Measurements from ENCODE around the gene CD164.
A peak's percentile ranks its signal among the peaks of the same experiment; 100 is the strongest.

CD164 gene

DNA sequence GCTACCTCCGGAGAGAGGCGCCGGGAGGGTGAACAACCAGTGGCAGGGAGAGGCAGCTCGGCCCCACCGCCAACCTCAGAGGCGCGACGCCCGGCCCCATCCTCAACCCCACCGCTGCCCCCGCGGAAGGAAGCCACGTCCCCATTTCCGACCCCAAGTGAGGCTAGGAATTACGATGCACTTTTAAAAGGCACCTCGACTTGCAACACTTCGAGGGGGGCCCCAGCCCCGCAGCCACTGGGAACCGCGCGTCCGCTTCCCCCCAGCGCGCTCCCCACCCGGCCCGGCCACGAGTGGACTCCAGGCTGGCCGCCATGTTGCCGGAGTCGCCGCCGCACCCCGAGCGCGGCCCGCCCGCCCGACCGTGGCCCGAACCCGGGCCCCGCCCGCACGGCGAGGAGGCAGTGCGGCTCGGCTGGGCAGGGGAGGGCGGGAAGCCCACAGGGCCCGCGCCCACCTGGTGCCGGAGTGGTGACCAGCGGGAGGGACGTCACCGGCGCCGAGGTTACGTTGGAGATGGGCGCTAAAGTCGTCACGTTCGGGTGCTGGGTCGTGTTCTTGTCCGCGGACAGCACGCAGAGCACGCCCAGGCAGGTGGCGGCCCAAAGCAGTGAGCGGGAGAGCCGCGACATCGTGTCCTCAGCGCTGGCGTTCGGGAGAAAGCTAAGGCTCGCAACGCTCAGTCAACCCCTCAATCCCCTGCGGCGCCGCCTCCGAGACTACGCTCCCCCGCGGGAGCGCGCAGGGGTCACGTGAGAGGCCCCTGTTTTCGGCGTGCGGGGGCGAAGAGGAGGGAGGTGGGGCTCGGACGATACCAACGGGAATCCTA is at the start of gene CD164:
TSS of gene CD164 (minus strand) at position 721 of the 829 bp plus-strand sequence. CDS start at position 632, 89 bp downstream.
- peak; percentile 92 for DNase-seq

DNA sequence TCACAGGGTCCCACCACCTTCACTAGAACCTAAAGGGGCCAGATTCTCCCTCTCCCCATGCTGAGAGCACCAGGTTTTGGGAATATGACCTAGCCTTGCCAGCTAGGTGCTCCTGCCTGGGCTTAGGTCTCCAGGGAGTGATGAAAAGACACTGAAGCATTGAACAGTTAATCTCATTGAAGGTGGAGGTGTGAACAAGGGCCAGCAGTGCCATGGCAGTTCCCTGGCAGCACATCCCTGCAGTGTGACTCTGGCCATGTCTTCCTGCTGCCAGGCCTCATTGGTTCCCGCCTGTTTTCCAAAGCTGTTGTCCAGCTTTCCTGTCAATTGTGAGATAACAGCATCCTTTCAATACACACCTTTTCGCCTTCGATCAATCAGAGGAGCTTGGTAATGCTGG is 47.2 kb upstream of the CD164 start:
- no peak for DNase-seq

DNA sequence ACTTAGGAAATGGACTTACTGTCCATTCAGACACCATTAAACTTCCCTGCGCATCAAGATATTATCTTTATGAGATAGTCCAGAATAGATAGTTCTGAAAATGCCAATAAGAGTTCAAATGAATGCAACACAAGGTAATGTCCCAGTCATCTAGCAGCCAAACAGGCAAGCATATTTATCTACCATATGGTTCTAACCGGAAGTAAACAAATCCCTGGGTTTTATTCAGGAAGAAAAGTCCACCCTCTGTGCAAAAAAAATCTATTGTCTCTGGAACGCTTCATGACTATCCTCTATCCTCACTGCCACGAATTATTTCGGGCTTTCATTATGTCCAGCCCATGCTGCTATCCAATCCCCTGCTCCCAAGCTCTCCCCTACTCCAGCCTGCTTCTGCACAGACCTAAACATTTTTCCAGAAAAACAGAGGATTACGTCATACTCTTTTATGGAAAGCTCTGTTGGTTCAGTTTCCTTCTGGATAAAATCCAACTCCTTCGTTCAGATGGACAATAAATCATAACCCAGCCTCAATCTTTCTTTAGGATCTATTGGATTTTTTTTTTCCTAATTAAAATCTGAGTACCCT is 46.7 kb upstream of the CD164 start:
- DNase-seq: no peak

DNA sequence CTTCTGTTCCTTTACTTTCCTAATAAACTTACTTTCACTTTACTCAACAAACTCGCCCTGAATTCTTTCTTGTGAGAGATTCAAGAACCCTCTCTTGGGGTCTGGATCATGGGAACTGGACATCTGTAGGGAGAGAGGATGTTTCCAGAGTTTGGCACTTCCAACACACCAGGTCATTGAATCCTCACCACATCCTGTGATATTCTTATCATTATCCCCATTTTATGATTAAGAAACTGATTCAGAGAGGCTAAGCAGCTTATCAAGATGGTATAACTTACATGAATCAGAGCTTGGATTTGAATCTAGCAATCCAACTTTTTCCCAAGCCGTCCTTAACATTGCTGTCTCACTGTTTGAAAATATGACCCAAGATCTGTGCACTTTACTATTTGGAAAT is 42.7 kb upstream of the CD164 start:
- no peak for DNase-seq

DNA sequence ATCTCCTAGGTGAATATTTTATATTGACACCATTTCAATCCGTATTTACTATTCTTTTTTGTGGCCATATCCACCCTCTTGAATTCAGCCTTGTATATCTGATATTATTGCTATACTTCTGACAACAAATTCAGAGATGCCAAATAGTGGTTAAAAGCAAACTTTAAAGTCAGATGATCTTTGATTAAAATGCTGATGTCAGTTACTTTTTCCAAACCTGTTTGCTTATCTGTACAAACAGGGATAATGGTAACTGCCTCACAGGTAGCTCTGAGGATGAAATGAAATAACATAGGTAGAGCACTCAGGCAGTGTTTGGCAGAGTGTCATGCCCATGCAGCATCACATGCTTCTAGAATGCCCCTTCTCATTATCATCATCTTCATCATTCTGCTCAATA is 38.9 kb upstream of the CD164 start:
- DNase-seq: no peak

DNA sequence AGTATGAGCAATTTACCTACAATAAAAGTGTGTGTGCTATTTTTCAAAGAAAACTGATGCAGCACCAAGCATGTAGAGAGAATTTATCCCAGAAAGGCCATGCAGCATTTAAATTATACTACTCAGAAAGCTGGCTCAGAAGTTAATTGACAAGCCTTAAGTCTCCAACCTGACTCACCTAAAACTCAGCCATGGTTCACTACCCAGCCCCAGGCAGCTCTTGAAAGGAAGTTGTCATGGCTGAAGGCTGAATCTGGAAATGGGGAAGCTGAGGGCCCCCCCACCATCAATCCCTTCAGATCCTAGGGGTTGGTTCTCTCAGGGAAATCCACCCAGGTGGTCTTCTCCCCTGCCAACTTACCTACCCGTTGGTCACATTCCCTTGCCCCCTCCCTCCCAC is 38.5 kb upstream of the CD164 start:
- no peak for DNase-seq

DNA sequence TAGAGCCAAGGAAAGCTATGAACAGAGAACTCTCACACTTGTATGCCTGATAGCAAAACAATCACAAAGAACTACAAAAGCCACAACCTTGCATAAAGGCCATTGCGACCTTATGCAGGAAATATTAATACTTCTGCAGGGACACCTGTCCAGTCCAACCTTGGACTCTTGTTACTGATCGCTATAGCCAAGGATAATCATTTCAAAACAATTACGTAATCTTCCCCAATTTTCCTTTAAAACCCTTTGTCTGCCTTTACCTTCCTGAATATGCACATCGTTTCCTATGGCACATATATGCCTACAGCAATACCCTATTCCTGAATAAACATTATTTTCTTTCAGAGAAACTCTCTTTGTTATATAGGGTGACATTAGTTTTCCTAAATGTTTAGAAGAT is 35.4 kb upstream of the CD164 start:
- DNase-seq: no peak

DNA sequence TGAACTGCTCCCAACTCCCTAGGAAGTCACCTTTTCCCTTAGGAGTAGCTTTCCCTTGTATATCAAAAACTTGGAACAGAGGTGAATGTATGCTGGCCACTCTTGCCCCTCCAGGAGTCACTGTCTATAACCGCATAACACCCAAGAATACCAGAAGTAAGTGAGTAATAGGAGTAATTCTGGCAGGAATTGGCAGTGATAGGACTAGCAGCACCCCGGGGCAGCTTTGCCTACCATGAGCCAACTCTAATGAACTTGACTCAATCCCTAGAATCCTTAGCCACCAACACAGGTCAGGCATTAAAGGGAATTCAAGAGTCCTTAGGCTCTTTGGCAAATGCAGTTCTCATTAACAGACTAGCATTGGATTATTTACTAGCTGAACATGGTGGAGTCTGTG is 28.8 kb upstream of the CD164 start:
- no peak for DNase-seq

DNA sequence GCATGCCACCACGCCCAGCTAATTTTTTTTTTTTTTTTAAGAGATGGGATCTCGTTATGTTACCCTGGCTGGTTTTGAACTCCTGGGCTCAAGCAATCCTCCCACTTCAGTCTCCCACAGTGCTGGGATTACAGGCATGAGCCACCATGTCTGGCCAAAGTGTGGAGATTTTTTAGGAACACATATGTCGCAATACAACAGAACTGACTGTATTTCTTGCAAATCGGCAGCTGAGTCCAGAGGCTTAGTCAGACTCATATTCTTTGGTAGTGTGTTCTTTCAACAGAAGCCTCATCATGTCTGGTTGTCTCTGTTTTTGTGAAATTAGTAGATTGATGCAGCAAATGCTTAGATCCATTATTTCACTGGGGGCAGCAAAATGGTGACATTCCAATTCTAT is 23.9 kb upstream of the CD164 start:
- no peak for DNase-seq

DNA sequence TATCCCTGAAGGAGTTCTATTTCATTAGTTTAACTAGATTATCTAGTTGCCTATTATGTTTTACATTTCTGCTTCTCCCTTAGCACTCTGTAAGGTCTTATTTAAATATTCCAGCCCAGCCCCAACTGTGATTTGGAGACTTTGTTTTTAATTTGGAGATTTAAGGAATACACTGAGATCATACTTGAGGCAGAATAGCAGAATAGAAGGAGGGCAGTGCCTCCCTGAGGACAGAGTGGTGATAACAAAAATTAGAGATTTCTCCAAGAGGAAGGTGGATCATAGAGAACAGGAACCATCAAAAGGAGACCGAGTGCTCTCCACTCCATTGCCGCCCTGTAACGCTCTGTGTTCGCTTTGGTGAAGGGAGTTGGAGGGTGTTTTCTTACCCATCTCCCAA is 14.8 kb upstream of the CD164 start:
- no peak for DNase-seq

DNA sequence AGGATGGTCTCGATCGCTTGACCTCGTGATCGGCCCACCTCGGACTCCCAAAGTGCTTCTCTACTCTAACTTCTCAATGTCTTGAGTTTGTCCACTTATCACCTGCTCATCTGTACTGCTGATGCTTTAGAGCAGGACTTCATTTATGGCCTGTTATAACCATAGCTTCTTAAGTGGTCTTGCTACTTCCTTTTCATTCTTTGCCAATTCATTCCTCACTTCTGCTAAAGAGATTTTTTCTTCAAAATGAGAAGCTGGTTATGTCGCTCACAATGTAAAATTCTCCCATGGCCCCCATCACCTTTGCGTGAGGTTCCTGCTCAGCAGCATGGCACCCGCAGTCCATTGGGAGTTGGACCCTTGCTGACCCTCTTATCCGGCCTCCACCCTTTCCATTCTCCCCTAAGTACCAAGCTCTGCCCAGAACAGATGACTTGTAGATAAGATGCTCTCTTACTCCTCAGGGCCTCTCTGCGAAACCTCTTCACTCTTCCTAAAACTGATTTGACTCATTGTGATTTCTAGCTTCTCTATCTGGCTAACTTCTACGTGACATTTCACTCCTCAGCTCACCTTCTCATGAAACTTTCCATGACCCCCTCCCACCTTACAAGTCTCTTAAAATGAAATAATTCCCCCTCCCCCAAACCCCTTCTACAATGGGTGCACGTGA is 13.9 kb upstream of the CD164 start:
- no peak for DNase-seq

DNA sequence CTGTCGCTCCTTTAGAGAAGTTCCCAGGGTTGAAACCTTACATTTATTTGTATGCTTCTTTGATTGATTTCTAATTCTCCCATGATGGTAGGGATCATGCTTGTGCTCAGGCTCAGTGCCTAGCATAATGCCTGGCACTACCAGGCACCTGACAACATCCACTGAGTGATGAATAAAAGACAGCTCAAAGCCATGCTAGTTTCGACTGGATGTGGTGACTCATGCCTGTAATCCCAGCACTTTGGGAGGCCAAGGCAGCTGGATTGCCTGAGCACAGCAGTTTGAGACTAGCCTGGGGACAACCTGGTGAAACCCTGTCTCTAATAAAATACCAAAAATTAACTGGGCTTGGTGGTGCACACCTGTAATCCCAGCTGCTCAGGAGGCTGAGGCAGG is 11.6 kb upstream of the CD164 start:
- no peak for DNase-seq

DNA sequence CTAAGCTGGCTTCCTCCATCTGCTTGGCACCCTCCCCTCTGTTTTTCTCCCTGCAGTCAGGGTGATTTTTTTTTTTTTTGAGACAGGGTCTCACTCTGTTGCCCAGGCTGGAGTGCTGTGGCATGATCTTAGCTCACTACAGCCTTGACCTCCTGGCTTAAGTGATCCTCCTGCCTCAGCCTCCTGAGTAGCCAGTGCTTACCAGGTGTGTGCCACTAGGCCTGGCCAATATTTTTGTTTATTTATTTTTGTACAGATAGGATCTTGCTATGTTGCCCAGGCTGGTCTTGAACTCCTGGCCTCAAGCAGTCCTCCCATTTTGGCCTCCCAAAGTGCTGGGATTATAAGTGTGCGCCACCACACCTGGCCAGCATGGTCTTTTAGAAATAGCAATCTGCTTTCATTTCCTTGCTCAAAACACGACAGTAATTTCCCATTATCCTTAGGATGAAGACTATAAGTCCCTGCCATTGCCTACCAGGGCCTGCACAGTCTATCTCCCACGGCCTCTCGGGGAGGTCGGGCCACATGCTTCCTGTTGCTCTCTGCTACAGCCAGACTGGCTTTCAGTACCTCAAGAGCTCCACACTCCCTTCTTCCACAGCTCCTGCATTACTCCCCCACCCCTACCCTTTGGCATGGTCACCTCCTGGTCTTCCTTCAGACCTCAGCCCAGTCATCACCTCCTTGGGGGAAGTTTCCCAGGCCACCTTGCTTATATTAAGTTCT is 11.1 kb upstream of the CD164 start:
- no peak for DNase-seq

DNA sequence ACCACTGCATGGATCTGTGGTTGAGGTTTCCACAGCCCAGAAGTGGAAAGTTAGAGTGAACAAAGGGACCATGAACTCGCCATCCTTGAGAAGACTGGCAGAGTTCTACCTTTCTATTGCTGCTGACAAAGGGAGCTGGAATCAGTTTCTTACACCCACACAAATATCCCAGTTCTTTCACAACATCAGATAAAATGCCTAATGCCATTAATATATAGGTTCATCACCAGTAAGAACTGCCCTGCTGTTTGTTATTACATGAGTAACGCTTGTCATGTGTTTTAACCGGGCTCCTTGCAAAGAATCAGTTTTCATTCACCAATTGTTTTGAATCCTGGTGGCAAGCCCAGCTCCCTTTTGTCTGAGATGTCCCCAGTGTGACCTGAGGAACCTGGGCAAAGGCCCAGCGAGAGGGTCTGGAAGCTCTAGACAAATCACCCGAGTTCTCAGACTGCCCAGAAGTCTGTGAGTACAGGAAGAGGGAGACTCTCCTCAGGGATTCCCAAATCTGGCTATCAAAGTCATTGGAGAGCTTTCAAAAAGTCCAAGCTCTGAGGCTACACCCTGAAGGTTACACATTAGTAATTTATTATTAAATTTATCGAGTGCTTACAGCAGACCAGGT is 7.5 kb upstream of the CD164 start:
- no peak for DNase-seq

DNA sequence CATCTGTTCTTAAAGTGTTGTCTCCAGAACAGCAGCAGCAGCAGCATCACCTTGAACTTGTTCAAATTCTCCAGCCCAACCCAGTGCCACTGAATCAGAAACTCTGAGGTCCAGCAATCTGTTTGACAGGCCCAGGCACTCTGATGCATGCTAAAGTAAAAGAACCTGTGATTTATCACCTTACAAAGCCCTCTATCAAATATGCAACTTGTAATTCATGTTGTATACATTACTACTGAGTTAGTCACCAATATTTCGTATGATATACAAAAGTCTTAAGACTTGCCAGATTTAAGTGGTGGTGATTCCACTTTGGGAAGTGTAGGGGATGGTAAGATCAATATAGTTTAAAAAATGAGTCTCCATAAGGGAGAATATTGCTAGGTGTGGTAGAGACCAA is 6.0 kb upstream of the CD164 start:
- no peak for DNase-seq

DNA sequence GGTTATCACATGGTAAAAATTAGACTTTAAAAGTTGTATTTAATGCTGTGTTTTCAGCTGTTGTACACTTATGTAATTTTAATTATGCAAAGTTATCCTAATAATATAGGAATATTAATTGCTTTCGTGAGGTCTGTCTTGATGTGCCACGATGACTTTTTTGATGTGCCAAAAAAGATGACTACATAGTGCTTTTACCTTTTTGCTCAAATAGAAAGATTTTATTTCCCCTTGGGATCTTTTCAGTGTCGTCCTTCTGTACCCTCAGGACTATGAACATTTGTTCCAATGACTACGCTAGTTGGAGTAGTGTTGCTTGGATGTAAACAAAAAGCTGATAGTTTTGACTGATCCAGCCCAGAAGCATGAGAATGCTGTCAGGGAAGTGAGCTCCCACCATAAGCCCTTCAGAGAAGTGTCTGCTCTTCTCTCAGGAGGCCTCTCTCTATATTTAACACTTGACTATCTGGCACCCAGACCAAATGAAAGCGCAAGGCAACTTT is 1.2 kb upstream of the CD164 start:
- DNase-seq: no peak

DNA sequence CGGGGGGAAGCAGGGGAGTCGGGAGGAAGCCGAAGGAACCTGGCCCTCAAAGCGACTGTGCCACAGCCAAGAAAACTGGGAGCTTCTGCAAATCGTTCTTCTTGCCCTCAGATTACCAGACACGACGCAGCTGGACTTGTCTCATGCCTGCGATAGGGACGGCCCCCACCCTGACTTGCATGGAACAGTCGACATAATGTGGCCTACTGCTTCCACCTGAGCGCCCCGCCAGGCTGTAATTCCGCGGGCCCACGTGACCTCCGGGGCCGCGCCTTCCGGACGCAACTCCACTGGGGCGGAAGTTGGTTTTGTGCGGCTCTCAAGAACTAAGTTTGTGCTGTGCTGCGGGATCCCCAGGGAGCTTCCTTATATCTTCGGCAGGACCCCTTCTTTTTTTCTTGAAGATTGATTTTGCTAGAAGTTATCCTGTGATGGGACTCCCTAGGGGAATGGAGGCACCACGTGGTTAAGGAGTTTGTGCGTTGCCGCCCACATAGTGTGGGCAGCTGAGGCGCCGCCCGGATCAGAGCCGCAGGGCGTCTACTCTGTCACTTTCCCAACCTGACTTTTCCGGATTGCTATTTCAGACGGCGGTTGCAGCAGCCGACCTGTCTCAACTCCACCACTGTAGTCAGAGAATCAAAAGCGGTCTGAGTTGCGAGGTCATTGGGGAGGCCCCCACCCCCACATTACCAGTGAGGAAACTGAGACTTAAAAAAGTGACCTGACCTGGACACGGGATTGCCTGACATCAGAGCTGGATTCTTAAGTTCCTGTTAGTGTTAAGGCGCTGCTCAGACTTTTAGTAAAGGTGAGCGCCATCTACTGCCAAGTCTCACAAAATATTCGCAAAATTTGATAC is 540 bp upstream of the CD164 start:
- peak; percentile 96 for DNase-seq

DNA sequence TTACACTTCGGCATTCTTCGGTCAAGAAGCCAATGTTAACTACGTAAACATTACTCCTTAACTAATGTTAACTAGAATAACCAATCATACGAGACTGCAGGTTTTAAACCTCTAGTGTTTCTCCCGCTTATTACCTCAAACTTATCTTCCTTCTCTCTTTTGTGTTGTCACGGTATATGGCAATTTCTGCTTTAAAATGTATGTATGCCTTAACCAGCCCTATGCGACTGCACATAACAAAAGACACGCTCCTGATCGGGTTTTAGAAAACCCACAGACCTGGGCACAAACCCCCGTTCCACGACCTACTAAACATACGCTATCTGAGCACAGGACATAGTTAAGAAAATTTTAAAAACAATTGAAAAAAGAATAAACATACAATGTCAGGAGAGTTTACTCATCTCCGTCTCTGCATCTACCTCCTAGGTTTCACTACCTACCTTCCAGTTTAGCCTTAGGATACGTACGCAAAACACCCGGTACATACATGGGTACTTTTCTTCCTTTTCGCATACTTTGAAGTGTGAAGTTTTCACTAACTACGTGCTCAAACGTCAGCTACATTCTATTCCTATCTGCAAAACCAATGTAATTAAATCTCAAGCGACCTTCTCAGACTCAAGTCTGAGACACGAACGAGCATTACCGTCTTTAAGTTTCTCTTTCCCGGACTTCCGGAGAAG is 1.1 kb downstream of the CD164 start:
- no peak for DNase-seq

DNA sequence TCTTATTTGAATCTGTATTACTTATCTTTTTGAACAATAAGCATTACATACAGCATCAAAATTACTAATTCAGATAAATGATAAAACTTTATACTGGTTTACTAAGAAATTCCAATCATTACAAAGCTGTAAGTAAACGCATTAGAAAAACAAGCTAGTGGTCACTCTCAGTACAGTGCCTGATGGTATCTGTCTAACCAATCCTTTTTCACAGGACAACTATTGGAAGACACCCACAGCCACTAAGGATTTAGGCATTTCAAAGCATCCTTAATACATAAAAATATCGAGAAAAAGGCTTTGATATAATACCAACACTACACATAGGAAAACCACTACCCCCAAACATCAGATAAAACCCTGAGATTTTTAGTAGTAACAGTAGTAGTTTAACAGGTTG is 2.6 kb downstream of the CD164 start:
- no peak for DNase-seq

DNA sequence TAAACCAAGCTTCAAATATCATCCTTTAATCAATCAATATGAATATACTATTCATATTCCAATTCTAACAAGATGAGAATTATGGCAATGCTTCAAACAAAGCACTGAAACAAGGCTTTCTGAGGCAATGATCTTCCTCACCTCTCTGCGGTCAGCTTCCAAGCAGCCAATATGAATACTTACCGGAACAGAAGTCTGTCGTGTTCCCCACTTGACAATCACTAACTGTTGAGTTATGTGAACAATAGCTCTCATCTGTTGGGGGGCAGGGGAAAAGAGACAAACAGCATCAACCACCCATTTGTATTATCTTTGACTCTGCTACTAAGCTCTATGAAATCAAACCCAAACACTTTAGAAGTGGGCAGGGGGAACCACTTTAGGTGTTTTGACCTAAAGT is 4.5 kb downstream of the CD164 start:
- no peak for DNase-seq

DNA sequence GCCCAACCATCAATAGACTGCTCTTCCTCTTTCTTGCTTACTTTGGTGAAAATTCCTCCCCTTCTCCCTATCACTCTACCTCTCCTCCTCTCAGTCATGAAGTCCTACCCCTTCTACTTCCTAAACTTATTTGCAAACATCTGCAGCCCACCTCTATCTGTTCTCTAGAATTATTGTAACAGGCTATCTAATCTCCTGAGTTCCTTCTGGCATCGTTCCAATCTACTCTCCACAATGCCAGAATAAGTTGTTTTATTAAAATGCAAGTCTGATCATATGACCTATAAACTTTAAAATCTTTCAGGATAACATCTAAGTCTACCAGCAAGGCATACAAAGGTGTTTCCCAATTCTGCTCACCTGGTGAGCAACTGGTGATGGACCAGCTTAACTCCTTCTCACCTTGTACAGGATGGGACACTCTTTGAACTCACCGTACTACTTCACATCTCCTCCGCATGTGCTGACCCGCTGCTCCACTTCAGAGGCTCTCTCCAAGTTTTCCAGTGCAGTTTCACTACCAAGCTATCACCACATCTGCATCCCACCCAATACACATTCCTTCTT is 7.9 kb downstream of the CD164 start:
- no peak for DNase-seq

All from activated CD8-positive, alpha-beta memory T cell treated with anti-CD3 and anti-CD28 coated beads, Interleukin-2, amount 50 U/mL, for 48 hours (primary cell).